Measurements from ENCODE around the gene CTU1.

- TF ChIP-seq CTCF (IDR thresholded peaks at IDR 0.05), result no peak
- no peak for TF ChIP-seq POLR2A (IDR thresholded peaks at IDR 0.05)
These were observed 23.8 kb upstream of the CTU1 start for GRCh38 chr19:51131780-51132680.

Data from lower leg skin (tissue), 3 donors.